HCT116 (cell line): Measurements from ENCODE around the gene DSTYK.

Experiments used
- CEBPB ChIP-seq: IDR thresholded peaks from 2 replicates; pipeline ENCODE4 v1.6.1; 2012; ENCODE audit warnings: low read depth
- POLR2A ChIP-seq: IDR thresholded peaks from 2 replicates; pipeline ENCODE4 v1.7.0; 2011; ENCODE audit warnings: borderline replicate concordance; ENCODE audit not compliant: insufficient read depth, insufficient read length; ENCODE audit errors: extremely low read depth
- POLR2AphosphoS5 ChIP-seq: IDR thresholded peaks from 2 replicates; pipeline ENCODE4 v1.6.1; 2011; ENCODE audit warnings: mild to moderate bottlenecking, low read depth, low read length, moderate library complexity
- SRF ChIP-seq: IDR thresholded peaks from 2 replicates; pipeline ENCODE4 v1.6.1; 2012; ENCODE audit warnings: low read depth
- ZNF274 ChIP-seq: fragments of 200-500 bp; sonication (Bioruptor generic); IDR thresholded peaks from 2 replicates; pipeline ENCODE4 v1.6.1; 2014; ENCODE audit warnings: mild to moderate bottlenecking, low read depth, low read length, inconsistent platforms
- TF ChIP-seq, protein P1 (sequence below), 3 experiments: fragments of 200-600 bp in 1 of 3; sonication (generic) in 1 of 3; IDR thresholded peaks in 2 of 3; conservative IDR thresholded peaks in 1 of 3; 2 replicates each; pipeline ENCODE4 v1.5.1; 2012 to 2017; ENCODE audit warnings: low read depth in 2 of 3, low read length in 2 of 3, antibody characterized with exemption in 1 of 3, borderline replicate concordance in 1 of 3, control low read depth in 1 of 3, mild to moderate bottlenecking in 1 of 3, mixed read lengths in 1 of 3, mixed run types in 1 of 3, moderate library complexity in 1 of 3; ENCODE audit not compliant: insufficient read depth in 1 of 3

DNA sequence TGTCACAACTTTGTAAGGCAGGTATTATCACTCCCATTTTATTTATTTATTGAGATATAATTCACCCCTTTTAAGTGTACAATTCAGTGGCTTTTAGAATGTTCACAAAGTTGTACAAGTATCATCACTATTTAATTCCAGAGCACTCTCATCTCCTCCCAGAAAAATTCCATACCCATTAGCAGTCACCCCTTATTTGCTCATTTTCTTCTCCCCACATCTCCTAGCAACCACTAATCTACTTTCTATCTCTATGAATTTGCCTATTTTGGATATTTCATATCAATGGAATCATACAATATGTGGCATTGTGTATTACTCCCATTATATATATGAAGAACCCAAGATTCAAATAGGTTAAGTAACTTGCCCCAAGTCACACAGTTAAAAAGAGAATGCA lies 7.0 kb downstream of the DSTYK start:
- no peak for TF ChIP-seq CEBPB
- TF ChIP-seq ZNF274 = no peak
- TF ChIP-seq, protein P1, sequence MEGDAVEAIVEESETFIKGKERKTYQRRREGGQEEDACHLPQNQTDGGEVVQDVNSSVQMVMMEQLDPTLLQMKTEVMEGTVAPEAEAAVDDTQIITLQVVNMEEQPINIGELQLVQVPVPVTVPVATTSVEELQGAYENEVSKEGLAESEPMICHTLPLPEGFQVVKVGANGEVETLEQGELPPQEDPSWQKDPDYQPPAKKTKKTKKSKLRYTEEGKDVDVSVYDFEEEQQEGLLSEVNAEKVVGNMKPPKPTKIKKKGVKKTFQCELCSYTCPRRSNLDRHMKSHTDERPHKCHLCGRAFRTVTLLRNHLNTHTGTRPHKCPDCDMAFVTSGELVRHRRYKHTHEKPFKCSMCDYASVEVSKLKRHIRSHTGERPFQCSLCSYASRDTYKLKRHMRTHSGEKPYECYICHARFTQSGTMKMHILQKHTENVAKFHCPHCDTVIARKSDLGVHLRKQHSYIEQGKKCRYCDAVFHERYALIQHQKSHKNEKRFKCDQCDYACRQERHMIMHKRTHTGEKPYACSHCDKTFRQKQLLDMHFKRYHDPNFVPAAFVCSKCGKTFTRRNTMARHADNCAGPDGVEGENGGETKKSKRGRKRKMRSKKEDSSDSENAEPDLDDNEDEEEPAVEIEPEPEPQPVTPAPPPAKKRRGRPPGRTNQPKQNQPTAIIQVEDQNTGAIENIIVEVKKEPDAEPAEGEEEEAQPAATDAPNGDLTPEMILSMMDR (IDR thresholded peaks at IDR 0.05 in 2 of 3, conservative IDR thresholded peaks at IDR 0.05 in 1 of 3; ENCODE audit: borderline replicate concordance in 1 of 3, insufficient read depth in 1 of 3, low read depth in 2 of 3, low read length in 2 of 3) = no peak
- TF ChIP-seq POLR2AphosphoS5 = no peak
- TF ChIP-seq SRF = no peak
- no peak for TF ChIP-seq POLR2A
